ENCODE results near the gene KRT79. TPM values are rescaled to one million over a fixed set of nuclear protein-coding genes. Genes with fewer than 3 reads are reported as not detected.
A peak's percentile ranks its signal among the peaks of the same experiment; 100 is the strongest.
"Not testable (repeated sequence)": the region's sequence is repeated elsewhere in the genome, so short reads cannot be mapped to it uniquely, and the experiment has no call there.

The KRT79 gene
- 1.7 TPM for total RNA-seq

- no peak for DNase-seq (ENCODE audit: extremely low spot score in 2 of 2)
- H3K9me3 ChIP-seq = no peaks in the 10 kb centered on the region
- no peak within 1 kb of the TSS for H3K27ac ChIP-seq
- H3K4me1 ChIP-seq = no peaks in the 10 kb centered on the region
- no peaks in the 10 kb centered on the region for H3K27me3 ChIP-seq
- intact Hi-C loops (cut with DNase I) = no loop called here
- no peaks in the 10 kb centered on the region for H3K36me3 ChIP-seq
- TF ChIP-seq CTCF (IDR thresholded peaks at IDR 0.05) (no peak), POLR2A (IDR thresholded peaks at IDR 0.05) (no peak), POLR2AphosphoS5 (IDR thresholded peaks at IDR 0.05; ENCODE audit: insufficient read depth in 1 of 2, low read depth in 1 of 2) (no peak)
- no peak within 1 kb of the TSS for H3K4me3 ChIP-seq
These were observed at the start of gene KRT79 for GRCh38 chr12:52833922-52834726. Gene KRT79 (minus strand): TSS chr12:52834311. CDS start chr12:52834260, 51 bp downstream.

- H3K27me3 ChIP-seq; H3K27ac ChIP-seq; H3K36me3 ChIP-seq; DNase-seq (ENCODE audit: extremely low spot score in 2 of 2); H3K4me3 ChIP-seq; H3K9me3 ChIP-seq; intact Hi-C loops (cut with DNase I): not testable (repeated sequence)
- peaks cover 37% of the 10 kb centered on the region for H3K4me1 ChIP-seq
These were observed 46.4 kb upstream of the KRT79 start for GRCh38 chr12:52880499-52880898.

GRCh38 chr12:52879394-52880351 is 45.6 kb upstream of the KRT79 start:
- peak in 1 of 2 donors; percentile 31 for TF ChIP-seq POLR2AphosphoS5 (IDR thresholded peaks at IDR 0.05; ENCODE audit: insufficient read depth in 1 of 2, low read depth in 1 of 2)
- no peak for TF ChIP-seq POLR2A (IDR thresholded peaks at IDR 0.05)
- peak; percentile 77 to 84 (median 80) for TF ChIP-seq CTCF (IDR thresholded peaks at IDR 0.05)
- Histone ChIP-seq H3K4me1 (peaks cover 45% of the 10 kb centered on the region), H3K4me3 (peak overlapping the region; percentile 25 to 35), H3K36me3 (no peaks in the 10 kb centered on the region), H3K27ac (peak overlapping the region; percentile 88), H3K27me3 (no peaks in the 10 kb centered on the region), H3K9me3 (no peaks in the 10 kb centered on the region)
- intact Hi-C loops (cut with DNase I) = loop anchor here (5.0 to 10.0 kb wide), 2 partner anchors 297 to 505 kb away; no protein-coding TSS in a partner anchor
- no peak for DNase-seq (ENCODE audit: extremely low spot score in 2 of 2)

- H3K4me1 ChIP-seq = peaks cover 52% of the 10 kb centered on the region
- H3K36me3 ChIP-seq = no peaks in the 10 kb centered on the region
- peak overlapping the region; percentile 88 for H3K27ac ChIP-seq
- intact Hi-C loops (cut with DNase I) = loop anchor here (5.0 to 10.0 kb wide), 2 partner anchors 296 to 504 kb away; no protein-coding TSS in a partner anchor
- no peaks in the 10 kb centered on the region for H3K27me3 ChIP-seq
- DNase-seq (ENCODE audit: extremely low spot score in 2 of 2) = no peak
- H3K9me3 ChIP-seq = no peaks in the 10 kb centered on the region
- peak overlapping the region; percentile 25 to 35 for H3K4me3 ChIP-seq
- TF ChIP-seq POLR2A (IDR thresholded peaks at IDR 0.05) (no peak), POLR2AphosphoS5 (IDR thresholded peaks at IDR 0.05; ENCODE audit: insufficient read depth in 1 of 2, low read depth in 1 of 2) (no peak), CTCF (IDR thresholded peaks at IDR 0.05) (no peak)
These were observed 44.6 kb upstream of the KRT79 start for GRCh38 chr12:52878507-52879393.

Data from vagina (tissue), 2 donors.